GM10248 (cell line): ENCODE measurements around the gene TFAP2C.

Source experiments
- CTCF ChIA-PET: fragments of 300-600 bp; sonication (Branson Sonifier 250); formaldehyde crosslinking; extraction: SDS; loops from one replicate; lab custom pipeline; 2021; ENCODE audit warnings: antibody characterized with exemption; lab: Yijun Ruan, JAX
- POLR2A ChIA-PET: fragments of 350-650 bp; sonication (Branson Sonifier 250); formaldehyde crosslinking; extraction: SDS; loops from one replicate; lab custom pipeline; 2020; ENCODE audit warnings: antibody characterized with exemption; lab: Yijun Ruan, JAX
- DNase-seq: peaks from one replicate; pipeline ENCODE4 v3.0.0; 2012; ENCODE audit errors: extremely low spot score
- CTCF ChIP-seq: IDR thresholded peaks from 2 replicates; pipeline ENCODE4 v1.5.1; 2012; ENCODE audit warnings: mild to moderate bottlenecking, low read depth; ENCODE audit errors: extremely low read depth, missing control alignments, control extremely low read depth

Gene TFAP2C

GRCh38 chr20:56629464-56630085 lies 469 bp downstream of the TFAP2C start:
- TF ChIP-seq CTCF: no peak
- ChIA-PET POLR2A (no interaction called here), CTCF (no interaction called here)
- no peak for DNase-seq

DNA sequence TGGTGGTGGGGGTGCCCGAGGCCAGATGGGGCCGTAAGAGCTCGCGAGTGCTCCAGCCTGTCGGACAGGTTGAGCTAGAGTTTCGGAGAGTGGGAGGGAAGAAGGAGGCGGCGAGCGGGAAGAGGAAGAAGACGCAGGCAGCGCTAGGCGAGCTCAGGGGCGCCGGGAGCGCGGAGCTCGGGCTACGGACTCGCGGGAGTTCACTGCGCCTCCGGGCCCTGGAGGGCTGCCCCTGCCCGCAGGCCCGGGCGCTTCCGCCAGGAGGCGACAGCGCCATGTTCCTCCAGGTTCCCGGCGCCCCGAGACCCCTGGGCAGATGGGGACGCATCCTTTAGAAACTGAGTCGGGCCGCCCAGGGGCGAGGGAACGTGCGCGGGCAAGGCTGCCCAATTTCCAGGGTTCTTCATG lies 984 bp downstream of the TFAP2C start:
- no peak for TF ChIP-seq CTCF
- ChIA-PET POLR2A (no interaction called here), CTCF (no interaction called here)
- DNase-seq: peak; percentile 39

GRCh38 chr20:56630506-56631317 lies 1.6 kb downstream of the TFAP2C start:
- POLR2A ChIA-PET: no interaction called here
- DNase-seq: no peak
- CTCF ChIA-PET: no interaction called here
- TF ChIP-seq CTCF: no peak

- no peak for DNase-seq
- TF ChIP-seq CTCF: no peak
- POLR2A ChIA-PET: no interaction called here
- CTCF ChIA-PET: no interaction called here
Observed at GRCh38 chr20:56631318-56631989, 2.3 kb downstream of the TFAP2C start.

GRCh38 chr20:56631990-56632327 lies 2.9 kb downstream of the TFAP2C start:
- TF ChIP-seq CTCF: no peak
- ChIA-PET POLR2A (no interaction called here), CTCF (no interaction called here)

GRCh38 chr20:56634307-56634706 lies 5.2 kb downstream of the TFAP2C start:
- no peak for TF ChIP-seq CTCF

More at GRCh38 chr20:56631990-56632327, 2.9 kb downstream of the TFAP2C start:
- no peak for DNase-seq

More at GRCh38 chr20:56634307-56634706, 5.2 kb downstream of the TFAP2C start:
- POLR2A ChIA-PET: no interaction called here
- DNase-seq: no peak
- CTCF ChIA-PET: no interaction called here
